HepG2 (cell line): ENCODE data around the gene SERPINB10. TPM values are rescaled to one million over a fixed set of nuclear protein-coding genes. Genes with fewer than 3 reads are reported as not detected.

Experiments
- ATAC-seq: fragments of 200-7000 bp; cut with Tn5 transposase; 3 replicates; pipeline ENCODE4 v1.9.1; 2020; ENCODE audit warnings: mild to moderate bottlenecking, moderate library complexity
- BruUV-seq: library from RNA; stranded (reverse); fragments of 400-500 nt; replicated peaks from 2 replicates; lab custom pipeline; 2021; lab: Mats Ljungman, UMichigan
- CTCF ChIA-PET: fragments of 300-600 bp; formaldehyde crosslinking; extraction: SDS; loops from one replicate; lab custom pipeline; 2021; ENCODE audit warnings: low total read pairs, inconsistent platforms, low intra/inter-chr PET ratio; lab: Yijun Ruan, JAX
- POLR2A ChIA-PET: fragments of 350-600 bp; sonication (Branson Sonifier 250); formaldehyde crosslinking; loops from one replicate; lab custom pipeline; 2020; ENCODE audit warnings: antibody characterized with exemption, inconsistent platforms; lab: Yijun Ruan, JAX
- DNase-seq: peaks from one replicate; pipeline ENCODE4 v3.0.0-alpha.2; 2015; ENCODE audit warnings: low spot score
- FAIRE-seq: peaks from 3 replicates; lab custom pipeline; 2011; peaks lifted over from hg19 to GRCh38; lab: Jason Lieb, UNC
- H2AFZ ChIP-seq: one replicate; pipeline ENCODE4 v1.6.1; 2011; ENCODE audit warnings: low read length, inconsistent platforms
- H3K27ac ChIP-seq: fragments of 300-600 bp; 3 replicates; pipeline ENCODE4 v1.8.0; 2011; ENCODE audit warnings: mixed run types, mild to moderate bottlenecking, mixed read lengths, low read length, inconsistent platforms; ENCODE audit not compliant: insufficient read depth; ENCODE audit errors: extremely low read length
- H3K27me3 ChIP-seq, 2 experiments: fragments of 200-600 bp in 1 of 2; 2 replicates in 1 of 2; 3 replicates in 1 of 2; pipeline versions ENCODE4 v1.6.0 to v1.8.0; 2011; ENCODE audit warnings: low read length in 2 of 2, mild to moderate bottlenecking in 2 of 2, moderate library complexity in 2 of 2, inconsistent platforms in 1 of 2; ENCODE audit not compliant: insufficient read depth in 2 of 2, control insufficient read depth in 1 of 2
- H3K36me3 ChIP-seq, 2 experiments: fragments of 200-600 bp in 1 of 2; replicated peaks in 1 of 2; 2 replicates in 1 of 2; 3 replicates in 1 of 2; pipeline versions ENCODE4 v1.5.1 to v1.8.0; 2011; ENCODE audit warnings: low read length in 2 of 2, inconsistent platforms in 1 of 2; ENCODE audit not compliant: insufficient read depth in 2 of 2, control insufficient read depth in 1 of 2
- H3K4me1 ChIP-seq: 2 replicates; pipeline ENCODE4 v1.5.1; 2012; ENCODE audit warnings: low read length, inconsistent platforms; ENCODE audit not compliant: insufficient read depth
- H3K4me2 ChIP-seq: 2 replicates; pipeline ENCODE4 v1.6.0; 2011; ENCODE audit warnings: low read depth, low read length, inconsistent platforms
- H3K4me3 ChIP-seq, 3 experiments: fragments of 200-600 bp in 1 of 3; sonication (generic), shearing (Covaris generic) in 1 of 3; replicated peaks in 1 of 3; 2 replicates each; pipeline ENCODE4 v1.5.1; 2011 to 2016; ENCODE audit warnings: low read length in 3 of 3, inconsistent platforms in 2 of 3, low read depth in 2 of 3, mild to moderate bottlenecking in 2 of 3, control low read depth in 1 of 3, mixed read lengths in 1 of 3; ENCODE audit not compliant: insufficient read depth in 1 of 3
- H3K79me2 ChIP-seq: one replicate; pipeline ENCODE4 v1.6.1; 2011; ENCODE audit warnings: low read length, inconsistent platforms; ENCODE audit not compliant: insufficient read depth
- H3K9ac ChIP-seq: 2 replicates; pipeline ENCODE4 v1.6.0; 2011; ENCODE audit warnings: mild to moderate bottlenecking, low read depth, low read length, inconsistent platforms; ENCODE audit not compliant: insufficient read depth
- H3K9me3 ChIP-seq: 2 replicates; pipeline ENCODE4 v1.5.1; 2012; ENCODE audit warnings: mild to moderate bottlenecking, low read length
- H4K20me1 ChIP-seq: 2 replicates; pipeline ENCODE4 v1.6.0; 2011; ENCODE audit warnings: inconsistent platforms, mild to moderate bottlenecking, low read length, moderate library complexity; ENCODE audit not compliant: insufficient read depth
- ZGPAT ChIP-seq: IDR thresholded peaks from 2 replicates; pipeline ENCODE4 v1.6.1; 2016; ENCODE audit warnings: mild to moderate bottlenecking
- ZIK1 ChIP-seq: sonication (generic); formaldehyde crosslinking; IDR thresholded peaks from 2 replicates; pipeline ENCODE4 v1.5.0; 2020; ENCODE audit warnings: mild to moderate bottlenecking, low read depth, missing genetic modification reagents, borderline replicate concordance
- WGBS: methylation state at CpG from one replicate; pipeline ENCODE4 v1.1.6; 2017; ENCODE audit warnings: low lambda C conversion rate; 5-methylcytosine and 5-hydroxymethylcytosine counted together
- in situ Hi-C: cut with HindIII; loops from 2 replicates; pipeline ENCODE4 v1.10.0; 2017; ENCODE audit warnings: low pct_unique_long_range_greater_than_20kb; ENCODE audit not compliant: extremely low pct_ligation_motif_present
- intact Hi-C: fragments of 100-400 bp; cut with micrococcal nuclease; formaldehyde crosslinking; loops from one replicate; pipeline ENCODE4 v1.10.0; 2022; ENCODE audit not compliant: unreplicated experiment
- polyA plus RNA-seq, 8 experiments: library from polyadenylated mRNA; depleted of rRNA in 3 of 8; stranded (reverse) in 7 of 8; unstranded in 1 of 8; fragments of >200 nt; fragmentation: Illumina TruSeq in 4 of 8; extraction: Trizol in 4 of 8; gene quantifications; 2 replicates each; pipeline versions ENCODE4 v1.2.1 to v1.2.3, GENCODE V29; 2011 to 2016; ENCODE audit warnings: low read depth in 4 of 8, missing spikeins in 1 of 8, mixed read lengths in 1 of 8; ENCODE audit not compliant: insufficient read depth in 1 of 8
- total RNA-seq, 5 experiments: library from RNA; depleted of rRNA; stranded (reverse); fragments of >200 nt; fragmentation: Illumina TruSeq; extraction: Trizol; gene quantifications; 2 replicates each; pipeline ENCODE4 v1.2.3, GENCODE V29; 2016; ENCODE audit warnings: low read depth in 1 of 5
- TF ChIP-seq, protein P1 (sequence below): sonication (generic); formaldehyde crosslinking; IDR thresholded peaks from 2 replicates; pipeline ENCODE4 v1.4.0; 2020; ENCODE audit warnings: mild to moderate bottlenecking, missing genetic modification reagents

Gene SERPINB10
- total and polyA plus RNA-seq, 2 of the 13 experiments (the other 11 are each of a cell fraction or from before 2014, with no cell fraction given) = not detected

DNA sequence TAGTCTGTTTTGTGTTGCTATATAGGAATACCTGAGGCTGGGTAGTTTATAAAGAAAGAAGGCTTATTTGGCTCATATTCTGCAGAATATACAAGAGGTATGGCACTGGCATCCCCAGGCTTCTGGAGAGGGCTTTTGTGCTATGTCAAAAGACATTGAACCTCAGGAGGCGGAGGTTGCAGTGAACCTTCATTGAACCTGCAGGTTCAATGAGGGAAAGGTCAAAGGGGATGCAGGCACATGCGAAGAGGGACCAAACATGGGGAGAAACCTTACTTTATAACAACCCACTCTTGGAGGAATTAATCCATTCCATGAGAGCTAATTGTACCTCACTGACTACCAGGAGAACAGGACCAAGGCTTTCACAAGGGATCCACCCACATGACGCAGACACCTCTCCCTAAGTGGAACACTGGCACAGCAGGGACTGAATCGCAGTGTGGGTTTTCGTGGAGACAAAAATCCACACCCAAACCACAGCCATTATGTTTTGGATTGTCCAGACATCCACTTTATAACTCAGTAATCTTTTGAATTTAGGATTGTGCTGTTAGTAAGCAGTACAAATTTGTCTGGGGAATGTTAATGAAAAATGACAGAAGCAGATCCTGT lies 58.1 kb downstream of the SERPINB10 start:
- ATAC-seq = no peak
- BruUV-seq = no TSS peak
- no peaks in the 10 kb centered on the region for H3K79me2 ChIP-seq
- in situ Hi-C loops = no loop called here
- no peaks in the 10 kb centered on the region for H3K36me3 ChIP-seq
- no peak overlapping the region for H3K9ac ChIP-seq
- 26% methylated on average over 3 of the region's 5 CpGs for WGBS
- H3K4me3 ChIP-seq = no peak overlapping the region
- POLR2A ChIA-PET = no interaction called here
- FAIRE-seq = no peak
- no peaks in the 10 kb centered on the region for H3K9me3 ChIP-seq
- no peak overlapping the region for H3K4me2 ChIP-seq
- H2AFZ ChIP-seq = no peak overlapping the region
- H4K20me1 ChIP-seq = no peaks in the 10 kb centered on the region
- H3K4me1 ChIP-seq = peaks cover 23% of the 10 kb centered on the region
- TF ChIP-seq, protein P1, sequence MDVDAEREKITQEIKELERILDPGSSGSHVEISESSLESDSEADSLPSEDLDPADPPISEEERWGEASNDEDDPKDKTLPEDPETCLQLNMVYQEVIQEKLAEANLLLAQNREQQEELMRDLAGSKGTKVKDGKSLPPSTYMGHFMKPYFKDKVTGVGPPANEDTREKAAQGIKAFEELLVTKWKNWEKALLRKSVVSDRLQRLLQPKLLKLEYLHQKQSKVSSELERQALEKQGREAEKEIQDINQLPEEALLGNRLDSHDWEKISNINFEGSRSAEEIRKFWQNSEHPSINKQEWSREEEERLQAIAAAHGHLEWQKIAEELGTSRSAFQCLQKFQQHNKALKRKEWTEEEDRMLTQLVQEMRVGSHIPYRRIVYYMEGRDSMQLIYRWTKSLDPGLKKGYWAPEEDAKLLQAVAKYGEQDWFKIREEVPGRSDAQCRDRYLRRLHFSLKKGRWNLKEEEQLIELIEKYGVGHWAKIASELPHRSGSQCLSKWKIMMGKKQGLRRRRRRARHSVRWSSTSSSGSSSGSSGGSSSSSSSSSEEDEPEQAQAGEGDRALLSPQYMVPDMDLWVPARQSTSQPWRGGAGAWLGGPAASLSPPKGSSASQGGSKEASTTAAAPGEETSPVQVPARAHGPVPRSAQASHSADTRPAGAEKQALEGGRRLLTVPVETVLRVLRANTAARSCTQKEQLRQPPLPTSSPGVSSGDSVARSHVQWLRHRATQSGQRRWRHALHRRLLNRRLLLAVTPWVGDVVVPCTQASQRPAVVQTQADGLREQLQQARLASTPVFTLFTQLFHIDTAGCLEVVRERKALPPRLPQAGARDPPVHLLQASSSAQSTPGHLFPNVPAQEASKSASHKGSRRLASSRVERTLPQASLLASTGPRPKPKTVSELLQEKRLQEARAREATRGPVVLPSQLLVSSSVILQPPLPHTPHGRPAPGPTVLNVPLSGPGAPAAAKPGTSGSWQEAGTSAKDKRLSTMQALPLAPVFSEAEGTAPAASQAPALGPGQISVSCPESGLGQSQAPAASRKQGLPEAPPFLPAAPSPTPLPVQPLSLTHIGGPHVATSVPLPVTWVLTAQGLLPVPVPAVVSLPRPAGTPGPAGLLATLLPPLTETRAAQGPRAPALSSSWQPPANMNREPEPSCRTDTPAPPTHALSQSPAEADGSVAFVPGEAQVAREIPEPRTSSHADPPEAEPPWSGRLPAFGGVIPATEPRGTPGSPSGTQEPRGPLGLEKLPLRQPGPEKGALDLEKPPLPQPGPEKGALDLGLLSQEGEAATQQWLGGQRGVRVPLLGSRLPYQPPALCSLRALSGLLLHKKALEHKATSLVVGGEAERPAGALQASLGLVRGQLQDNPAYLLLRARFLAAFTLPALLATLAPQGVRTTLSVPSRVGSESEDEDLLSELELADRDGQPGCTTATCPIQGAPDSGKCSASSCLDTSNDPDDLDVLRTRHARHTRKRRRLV = no peak
- TF ChIP-seq ZGPAT (no peak), ZIK1 (no peak)
- TF ChIP-seq, all 625 proteins: peak for 0
- no peaks in the 10 kb centered on the region for H3K27me3 ChIP-seq
- CTCF ChIA-PET = interaction anchor here (1.0 kb wide), 1 partner anchor 29 kb away, joined by 4 read pairs; no protein-coding TSS in a partner anchor
- no peak for DNase-seq
- no peak overlapping the region for H3K27ac ChIP-seq
- intact Hi-C loops = no loop called here
